PC-3 (cell line): ENCODE results near the gene RBM20. TPM values are rescaled to one million over a fixed set of nuclear protein-coding genes. Genes with fewer than 3 reads are reported as not detected.
A peak's percentile ranks its signal among the peaks of the same experiment; 100 is the strongest.

Experiments used
- ATAC-seq: fragments of 200-7000 bp; cut with Tn5 transposase; 2 replicates; pipeline ENCODE4 v1.9.1; 2020; ENCODE audit warnings: mild to moderate bottlenecking, moderate library complexity
- BruUV-seq: library from RNA; stranded (reverse); fragments of 400-500 nt; replicated peaks from 2 replicates; lab custom pipeline; 2021; lab: Mats Ljungman, UMichigan
- CTCF ChIA-PET: fragments of 300-600 bp; sonication (Branson Sonifier 250); formaldehyde crosslinking; loops from one replicate; lab custom pipeline; 2022; ENCODE audit warnings: antibody characterized with exemption; lab: Charles Lee
- POLR2A ChIA-PET: fragments of 300-600 bp; sonication (Branson Sonifier 250); formaldehyde crosslinking; loops from one replicate; lab custom pipeline; 2022; ENCODE audit warnings: antibody characterized with exemption; ENCODE audit not compliant: unreplicated experiment; lab: Charles Lee
- DNase-seq: peaks from one replicate; pipeline ENCODE4 v3.0.0-alpha.2; 2015
- H2AFZ ChIP-seq: fragments of 300-600 bp; sonication (generic); 2 replicates; pipeline ENCODE4 v1.6.0; 2016; ENCODE audit warnings: antibody characterized with exemption, low read length
- H3F3A ChIP-seq: fragments of 300-600 bp; sonication (generic); one replicate; pipeline ENCODE4 v1.6.0; 2017; ENCODE audit warnings: antibody characterized with exemption, low read length, control low read depth, mild to moderate bottlenecking; ENCODE audit not compliant: unreplicated experiment
- H3K27ac ChIP-seq: fragments of 300-600 bp; sonication (generic); 2 replicates; pipeline ENCODE4 v1.5.1; 2016; ENCODE audit warnings: mild to moderate bottlenecking, low read length
- H3K27me3 ChIP-seq: fragments of 300-600 bp; sonication (generic); 2 replicates; pipeline ENCODE4 v1.6.1; 2016; ENCODE audit warnings: low read length, mixed read lengths
- H3K36me3 ChIP-seq: fragments of 300-600 bp; sonication (generic); 2 replicates; pipeline ENCODE4 v1.6.1; 2016; ENCODE audit warnings: low read depth, mixed run types, low read length, mixed read lengths
- H3K4me1 ChIP-seq: fragments of 300-600 bp; sonication (generic); 2 replicates; pipeline ENCODE4 v1.5.1; 2016; ENCODE audit warnings: low read length; ENCODE audit not compliant: insufficient read depth
- H3K4me2 ChIP-seq: fragments of 300-600 bp; sonication (generic); 2 replicates; pipeline ENCODE4 v1.6.0; 2016; ENCODE audit warnings: low read length
- H3K4me3 ChIP-seq: fragments of 300-600 bp; sonication (generic); 2 replicates; pipeline ENCODE4 v1.5.1; 2016; ENCODE audit warnings: mild to moderate bottlenecking, low read length, mixed read lengths
- H3K79me2 ChIP-seq: fragments of 300-600 bp; sonication (generic); 2 replicates; pipeline ENCODE4 v1.6.1; 2017; ENCODE audit warnings: low read length, mixed read lengths
- H3K9ac ChIP-seq: fragments of 300-600 bp; sonication (generic); 2 replicates; pipeline ENCODE4 v1.6.0; 2016; ENCODE audit warnings: mild to moderate bottlenecking, low read length
- H3K9me2 ChIP-seq: fragments of 300-600 bp; sonication (generic); replicated peaks from 2 replicates; pipeline ENCODE4 v1.6.1; 2016; ENCODE audit warnings: mixed run types, low read length, mixed read lengths
- H3K9me3 ChIP-seq: fragments of 300-600 bp; sonication (generic); 2 replicates; pipeline ENCODE4 v1.6.1; 2016; ENCODE audit warnings: low read length, mixed read lengths
- H4K20me1 ChIP-seq: fragments of 300-600 bp; sonication (generic); 2 replicates; pipeline ENCODE4 v1.6.1; 2016; ENCODE audit warnings: low read length, mixed read lengths
- EZH2 ChIP-seq: fragments of 300-600 bp; sonication (generic); IDR thresholded peaks from one replicate; pipeline ENCODE4 v1.6.1; 2017; ENCODE audit warnings: antibody characterized with exemption, mild to moderate bottlenecking, low read length; ENCODE audit not compliant: unreplicated experiment
- EZH2phosphoT487 ChIP-seq: fragments of 300-600 bp; sonication (generic); IDR thresholded peaks from 2 replicates; pipeline ENCODE4 v1.6.1; 2018; ENCODE audit warnings: mild to moderate bottlenecking, antibody characterized with exemption, low read length, borderline replicate concordance
- intact Hi-C: fragments of 100-400 bp; cut with micrococcal nuclease; formaldehyde crosslinking; loops from 2 replicates; pipeline ENCODE4 v1.9.0; 2023
- total RNA-seq: library from RNA; depleted of rRNA; stranded (reverse); fragments of >200 nt; gene quantifications from 2 replicates; pipeline ENCODE4 v1.2.3, GENCODE V29; 2014
- TF ChIP-seq, protein P1 (sequence below): fragments of 300-600 bp; sonication (generic); conservative IDR thresholded peaks from 2 replicates; pipeline ENCODE4 v1.5.1; 2017; ENCODE audit warnings: antibody characterized with exemption, low read depth, mild to moderate bottlenecking, low read length

RBM20 gene
- total RNA-seq, 1 experiment from 2014 or later = 0.40 TPM

DNA sequence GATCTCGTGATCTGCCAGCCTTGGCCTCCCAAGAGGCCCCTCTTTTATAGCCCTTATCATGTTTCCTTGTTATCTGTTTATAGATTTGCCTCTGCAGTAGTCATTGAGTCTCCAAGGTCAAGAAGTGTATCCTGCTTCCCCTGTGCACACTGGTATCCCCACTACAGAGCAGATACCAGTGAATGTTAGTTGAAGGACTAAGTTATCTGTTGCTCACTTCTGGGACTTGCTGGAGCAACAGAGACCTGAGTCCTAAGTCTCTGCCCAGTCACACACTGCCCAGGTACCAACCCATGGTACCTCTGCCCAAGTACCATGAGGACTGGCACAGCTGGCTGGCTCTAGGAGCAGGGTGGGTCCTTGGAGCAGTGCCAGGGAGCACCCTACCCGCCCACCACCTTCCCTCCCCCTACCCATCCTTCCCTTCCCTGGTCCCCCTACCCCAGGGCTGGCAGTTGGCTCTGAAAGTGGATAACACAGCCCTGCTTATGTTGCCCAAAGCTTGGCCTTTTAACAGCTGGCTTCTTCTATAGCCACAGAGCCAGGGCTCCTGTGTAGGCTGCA is 201.1 kb downstream of the RBM20 start:
- no peaks in the 10 kb centered on the region for H3K79me2 ChIP-seq
- no peak for DNase-seq
- TF ChIP-seq, protein P1, sequence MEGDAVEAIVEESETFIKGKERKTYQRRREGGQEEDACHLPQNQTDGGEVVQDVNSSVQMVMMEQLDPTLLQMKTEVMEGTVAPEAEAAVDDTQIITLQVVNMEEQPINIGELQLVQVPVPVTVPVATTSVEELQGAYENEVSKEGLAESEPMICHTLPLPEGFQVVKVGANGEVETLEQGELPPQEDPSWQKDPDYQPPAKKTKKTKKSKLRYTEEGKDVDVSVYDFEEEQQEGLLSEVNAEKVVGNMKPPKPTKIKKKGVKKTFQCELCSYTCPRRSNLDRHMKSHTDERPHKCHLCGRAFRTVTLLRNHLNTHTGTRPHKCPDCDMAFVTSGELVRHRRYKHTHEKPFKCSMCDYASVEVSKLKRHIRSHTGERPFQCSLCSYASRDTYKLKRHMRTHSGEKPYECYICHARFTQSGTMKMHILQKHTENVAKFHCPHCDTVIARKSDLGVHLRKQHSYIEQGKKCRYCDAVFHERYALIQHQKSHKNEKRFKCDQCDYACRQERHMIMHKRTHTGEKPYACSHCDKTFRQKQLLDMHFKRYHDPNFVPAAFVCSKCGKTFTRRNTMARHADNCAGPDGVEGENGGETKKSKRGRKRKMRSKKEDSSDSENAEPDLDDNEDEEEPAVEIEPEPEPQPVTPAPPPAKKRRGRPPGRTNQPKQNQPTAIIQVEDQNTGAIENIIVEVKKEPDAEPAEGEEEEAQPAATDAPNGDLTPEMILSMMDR = no peak
- TF ChIP-seq EZH2phosphoT487 (no peak), EZH2 (no peak)
- H2AFZ ChIP-seq = no peak overlapping the region
- no peaks in the 10 kb centered on the region for H3K27me3 ChIP-seq
- H4K20me1 ChIP-seq = no peaks in the 10 kb centered on the region
- no peak for ATAC-seq
- H3K36me3 ChIP-seq = no peaks in the 10 kb centered on the region
- no TSS peak for BruUV-seq
- H3K9me3 ChIP-seq = no peaks in the 10 kb centered on the region
- no peak overlapping the region for H3K27ac ChIP-seq
- POLR2A ChIA-PET = no interaction called here
- intact Hi-C loops = no loop called here
- H3K4me1 ChIP-seq = no peaks in the 10 kb centered on the region; the same call in 1 of the 2 replicates
- no peaks in the 10 kb centered on the region for H3K9me2 ChIP-seq
- H3K9ac ChIP-seq = no peak overlapping the region
- no peak overlapping the region for H3K4me2 ChIP-seq
- CTCF ChIA-PET = no interaction called here
- H3K4me3 ChIP-seq = no peak overlapping the region
- no peaks in the 10 kb centered on the region for H3F3A ChIP-seq

DNA sequence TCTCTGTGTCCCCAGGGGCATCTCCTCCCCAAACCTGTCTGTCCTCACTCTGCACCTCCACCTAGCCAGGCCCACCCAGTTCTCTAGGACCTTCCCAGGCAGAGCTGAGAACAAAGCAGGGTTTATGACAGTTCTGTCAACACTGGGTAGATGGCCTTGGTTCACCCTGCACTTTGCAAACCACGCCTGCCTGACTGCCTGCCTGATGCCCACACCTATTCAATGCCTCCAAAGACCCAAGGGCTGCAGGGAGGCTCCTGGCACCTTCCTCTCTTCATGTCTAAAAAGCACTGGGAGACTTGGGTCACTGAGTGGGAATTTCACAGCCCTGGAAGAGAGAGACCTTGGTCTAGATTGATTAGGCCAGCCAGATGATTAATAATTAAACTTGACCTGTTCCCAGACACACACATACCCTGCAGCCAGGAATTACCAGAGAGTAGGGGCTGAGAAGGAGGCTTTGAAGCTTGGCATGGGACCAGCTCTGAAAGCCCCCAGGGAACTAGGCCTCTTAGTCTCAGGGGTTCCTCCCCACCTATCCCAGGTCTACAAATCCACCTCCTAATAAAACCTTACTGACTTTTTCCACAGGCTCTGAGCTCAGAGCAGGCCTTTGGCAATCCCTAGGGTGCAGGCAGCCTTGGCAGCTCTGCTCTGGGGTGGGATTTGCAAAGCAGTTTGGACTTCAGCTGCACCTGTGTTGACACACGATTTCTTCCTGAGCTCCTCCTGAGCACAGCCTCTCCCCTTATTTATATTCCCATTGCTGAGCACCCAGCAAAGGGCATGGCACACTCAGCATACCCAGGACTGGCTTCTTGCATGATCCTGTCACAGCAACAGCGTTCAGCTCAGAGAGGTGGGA is 201.9 kb downstream of the RBM20 start:
- no peaks in the 10 kb centered on the region for H3K9me3 ChIP-seq
- no peak; the same call in 1 of the 2 replicates for ATAC-seq
- POLR2A ChIA-PET = no interaction called here
- H2AFZ ChIP-seq = no peak overlapping the region
- peak; percentile 6 for DNase-seq
- intact Hi-C loops = no loop called here
- no peaks in the 10 kb centered on the region for H4K20me1 ChIP-seq
- no peaks in the 10 kb centered on the region; the same call in 1 of the 2 replicates for H3K4me1 ChIP-seq
- TF ChIP-seq EZH2 = no peak
- no peak for TF ChIP-seq EZH2phosphoT487
- TF ChIP-seq, protein P1 = no peak
- no TSS peak for BruUV-seq
- no peak overlapping the region for H3K9ac ChIP-seq
- H3K27ac ChIP-seq = no peak overlapping the region
- H3F3A ChIP-seq = no peaks in the 10 kb centered on the region
- no peaks in the 10 kb centered on the region for H3K79me2 ChIP-seq
- no peaks in the 10 kb centered on the region for H3K36me3 ChIP-seq
- H3K4me2 ChIP-seq = no peak overlapping the region
- no peak overlapping the region for H3K4me3 ChIP-seq
- no peaks in the 10 kb centered on the region for H3K27me3 ChIP-seq
- CTCF ChIA-PET = no interaction called here
- H3K9me2 ChIP-seq = no peaks in the 10 kb centered on the region

DNA sequence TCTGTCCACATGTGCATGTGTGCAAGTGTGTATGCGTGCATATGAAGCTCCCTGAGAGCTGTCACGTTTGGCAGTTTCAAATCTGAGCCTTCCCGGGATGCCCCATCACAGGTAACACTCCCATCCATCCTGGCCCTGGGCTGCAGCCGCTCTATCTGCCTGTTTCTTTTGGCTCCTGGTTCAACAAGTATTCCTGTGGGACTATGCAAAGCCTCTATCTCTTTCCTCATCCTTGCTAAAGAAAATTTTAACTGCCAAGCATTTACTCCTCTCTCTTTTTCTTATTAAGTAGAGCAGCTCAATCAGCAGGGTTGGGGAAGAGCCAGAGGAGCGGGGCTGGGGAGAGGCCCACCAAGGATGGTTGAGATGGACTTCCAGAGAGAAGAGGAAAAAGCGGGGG is 203.2 kb downstream of the RBM20 start:
- H3K27me3 ChIP-seq = no peaks in the 10 kb centered on the region
- no peaks in the 10 kb centered on the region for H4K20me1 ChIP-seq
- H3K4me1 ChIP-seq = peaks cover 6% of the 10 kb centered on the region
- H3K4me3 ChIP-seq = no peak overlapping the region
- no peaks in the 10 kb centered on the region for H3K36me3 ChIP-seq
- H3K9me3 ChIP-seq = no peaks in the 10 kb centered on the region
- no peaks in the 10 kb centered on the region for H3K79me2 ChIP-seq
- H3K9me2 ChIP-seq = no peaks in the 10 kb centered on the region
- CTCF ChIA-PET = no interaction called here
- no peak overlapping the region for H3K4me2 ChIP-seq
- no peak overlapping the region for H3K27ac ChIP-seq
- no TSS peak for BruUV-seq
- H3K9ac ChIP-seq = no peak overlapping the region
- H2AFZ ChIP-seq = no peak overlapping the region
- ATAC-seq = no peak
- intact Hi-C loops = no loop called here
- no peak for DNase-seq
- POLR2A ChIA-PET = no interaction called here
- no peaks in the 10 kb centered on the region for H3F3A ChIP-seq
- no peak for TF ChIP-seq EZH2phosphoT487
- TF ChIP-seq, protein P1 = no peak
- TF ChIP-seq EZH2 = no peak
